Measurements from ENCODE around the gene SMCO3.

SMCO3 gene

GRCh38 chr12:14772946-14773345, 41.0 kb downstream of the SMCO3 start:
- Histone ChIP-seq H3K27ac (ENCODE audit: low read depth, low read length) (peak overlapping the region; percentile 61; the same call in 1 of the 2 replicates), H4K20me1 (ENCODE audit: low read depth, low read length) (no peaks in the 10 kb centered on the region), H3K27me3 (ENCODE audit: low read length) (no peaks in the 10 kb centered on the region), H3F3A (ENCODE audit: insufficient read depth) (peaks cover 50% of the 10 kb centered on the region), H3K4me2 (ENCODE audit: low read depth, low read length, poor library complexity, severe bottlenecking) (peak overlapping the region; percentile 60), H3K9me2 (replicated peaks; ENCODE audit: insufficient read depth, low read length) (no peaks in the 10 kb centered on the region), H3K9ac (ENCODE audit: low read length) (peak overlapping the region; percentile 55), H3K4me3 (ENCODE audit: insufficient read depth, low read length, poor library complexity, severe bottlenecking) (peak overlapping the region; percentile 54), H3K79me2 (ENCODE audit: insufficient read depth, low read length) (peaks cover 18% of the 10 kb centered on the region), H3K9me3 (ENCODE audit: insufficient read depth, low read length) (no peaks in the 10 kb centered on the region), H3K36me3 (ENCODE audit: low read length) (0 out of 2 replicates have a peak, but pooled peaks cover 6% of the 10 kb centered on the region), H2AFZ (ENCODE audit: low read depth, low read length, severe bottlenecking) (no peak overlapping the region)
- TF ChIP-seq CTCF (IDR thresholded peaks at IDR 0.05; ENCODE audit: insufficient read depth, low read length, poor library complexity, severe bottlenecking) (no peak), EZH2phosphoT487 (conservative IDR thresholded peaks at IDR 0.05; ENCODE audit: low read length) (no peak)

GRCh38 chr12:14771651-14772137, 42.3 kb downstream of the SMCO3 start:
- Histone ChIP-seq H2AFZ (ENCODE audit: low read depth, low read length, severe bottlenecking) (peak overlapping the region; percentile 68), H3K27ac (ENCODE audit: low read depth, low read length) (peak overlapping the region; percentile 94), H3K9ac (ENCODE audit: low read length) (peak overlapping the region; percentile 75), H3F3A (ENCODE audit: insufficient read depth) (peaks cover 62% of the 10 kb centered on the region), H3K4me3 (ENCODE audit: insufficient read depth, low read length, poor library complexity, severe bottlenecking) (peak overlapping the region; percentile 76), H3K36me3 (ENCODE audit: low read length) (peaks cover 17% of the 10 kb centered on the region; the same call in 1 of the 2 replicates), H3K9me2 (replicated peaks; ENCODE audit: insufficient read depth, low read length) (no peaks in the 10 kb centered on the region), H3K9me3 (ENCODE audit: insufficient read depth, low read length) (no peaks in the 10 kb centered on the region), H3K27me3 (ENCODE audit: low read length) (no peaks in the 10 kb centered on the region), H3K79me2 (ENCODE audit: insufficient read depth, low read length) (peaks cover 24% of the 10 kb centered on the region), H3K4me2 (ENCODE audit: low read depth, low read length, poor library complexity, severe bottlenecking) (peak overlapping the region; percentile 91), H4K20me1 (ENCODE audit: low read depth, low read length) (no peaks in the 10 kb centered on the region)
- TF ChIP-seq CTCF (IDR thresholded peaks at IDR 0.05; ENCODE audit: insufficient read depth, low read length, poor library complexity, severe bottlenecking) (no peak), EZH2phosphoT487 (conservative IDR thresholded peaks at IDR 0.05; ENCODE audit: low read length) (no peak)

- peak overlapping the region; percentile 91 for H3K4me2 ChIP-seq (ENCODE audit: low read depth, low read length, poor library complexity, severe bottlenecking)
- TF ChIP-seq EZH2phosphoT487 (conservative IDR thresholded peaks at IDR 0.05; ENCODE audit: low read length): no peak
- TF ChIP-seq CTCF (IDR thresholded peaks at IDR 0.05; ENCODE audit: insufficient read depth, low read length, poor library complexity, severe bottlenecking): no peak
Observed at GRCh38 chr12:14770496-14771461, 43.2 kb downstream of the SMCO3 start.

More at GRCh38 chr12:14770496-14771461, 43.2 kb downstream of the SMCO3 start:
- peak overlapping the region; percentile 94 for H3K27ac ChIP-seq (ENCODE audit: low read depth, low read length)
- H3K9ac ChIP-seq (ENCODE audit: low read length): peak overlapping the region; percentile 75
- no peaks in the 10 kb centered on the region for H4K20me1 ChIP-seq (ENCODE audit: low read depth, low read length)
- peaks cover 18% of the 10 kb centered on the region; the same call in 1 of the 2 replicates for H3K36me3 ChIP-seq (ENCODE audit: low read length)
- no peaks in the 10 kb centered on the region for H3K27me3 ChIP-seq (ENCODE audit: low read length)
- H3K9me2 ChIP-seq (replicated peaks; ENCODE audit: insufficient read depth, low read length): no peaks in the 10 kb centered on the region
- peak overlapping the region; percentile 10 for H2AFZ ChIP-seq (ENCODE audit: low read depth, low read length, severe bottlenecking)
- H3K9me3 ChIP-seq (ENCODE audit: insufficient read depth, low read length): no peaks in the 10 kb centered on the region
- H3K4me3 ChIP-seq (ENCODE audit: insufficient read depth, low read length, poor library complexity, severe bottlenecking): peak overlapping the region; percentile 76
- peaks cover 62% of the 10 kb centered on the region for H3F3A ChIP-seq (ENCODE audit: insufficient read depth)
- peaks cover 24% of the 10 kb centered on the region for H3K79me2 ChIP-seq (ENCODE audit: insufficient read depth, low read length)

Data from SU-DHL-6 (cell line).